NCI-H748 (cell line): ENCODE measurements around the gene MARF1.
"Not testable (repeated sequence)": the region's sequence is repeated elsewhere in the genome, so short reads cannot be mapped to it uniquely, and the experiment has no call there.

Experiments
- DNase-seq: peaks from one replicate; lab custom pipeline; 2025; ENCODE audit not compliant: unreplicated experiment; lab: John Stamatoyannopoulos, UW

The MARF1 gene

GRCh38 chr16:15652293-15653001, 9.5 kb upstream of the MARF1 start:
- DNase-seq, result no peak

- DNase-seq, result peak; percentile 16
Measured at GRCh38 chr16:15650698-15651171, 7.8 kb upstream of the MARF1 start.

GRCh38 chr16:15650019-15650697, 7.2 kb upstream of the MARF1 start, which contains the start of gene NDE1:
Gene NDE1, plus strand, starts transcription at chr16:15650245. Its CDS starts 14,534 bp downstream, at chr16:15664779.
- DNase-seq, result peak; percentile 92

GRCh38 chr16:15649727-15650018, 6.7 kb upstream of the MARF1 start:
- no peak for DNase-seq

GRCh38 chr16:15649311-15649710, 6.4 kb upstream of the MARF1 start:
- DNase-seq, result not testable (repeated sequence)

- DNase-seq, result no peak
Measured at GRCh38 chr16:15648135-15648730, 5.3 kb upstream of the MARF1 start.

- no peak for DNase-seq
Measured at GRCh38 chr16:15647294-15648014, 4.5 kb upstream of the MARF1 start.

- not testable (repeated sequence) for DNase-seq
Measured at GRCh38 chr16:15646557-15647293, 3.8 kb upstream of the MARF1 start.

GRCh38 chr16:15644962-15645465, 2.1 kb upstream of the MARF1 start:
- DNase-seq, result peak; percentile 13

- peak; percentile 84 for DNase-seq
Measured at GRCh38 chr16:15644267-15644961, 1.5 kb upstream of the MARF1 start.

- no peak for DNase-seq
Measured at GRCh38 chr16:15643946-15644250, 944 bp upstream of the MARF1 start.

- peak; percentile 78 for DNase-seq
Measured at GRCh38 chr16:15642557-15643047, 352 bp downstream of the MARF1 start.

- DNase-seq, result no peak
Measured at GRCh38 chr16:15641753-15642556, 999 bp downstream of the MARF1 start.

GRCh38 chr16:15640966-15641365, 2.0 kb downstream of the MARF1 start:
- no peak for DNase-seq

GRCh38 chr16:15639061-15639568, 3.8 kb downstream of the MARF1 start:
- no peak for DNase-seq

GRCh38 chr16:15636392-15636873, 6.5 kb downstream of the MARF1 start:
- DNase-seq, result no peak

- DNase-seq, result no peak
Measured at GRCh38 chr16:15635926-15636325, 7.0 kb downstream of the MARF1 start.

GRCh38 chr16:15631730-15632409, 11.1 kb downstream of the MARF1 start:
- DNase-seq, result no peak
